SW480 (cell line): ENCODE data around the gene OGFOD1.
"Not testable (repeated sequence)": the region's sequence is repeated elsewhere in the genome, so short reads cannot be mapped to it uniquely, and the experiment has no call there.

Source experiments
- DNase-seq: peaks from one replicate; pipeline ENCODE4 v3.0.0-alpha.2; 2016; ENCODE audit warnings: low spot score

OGFOD1 gene

DNA sequence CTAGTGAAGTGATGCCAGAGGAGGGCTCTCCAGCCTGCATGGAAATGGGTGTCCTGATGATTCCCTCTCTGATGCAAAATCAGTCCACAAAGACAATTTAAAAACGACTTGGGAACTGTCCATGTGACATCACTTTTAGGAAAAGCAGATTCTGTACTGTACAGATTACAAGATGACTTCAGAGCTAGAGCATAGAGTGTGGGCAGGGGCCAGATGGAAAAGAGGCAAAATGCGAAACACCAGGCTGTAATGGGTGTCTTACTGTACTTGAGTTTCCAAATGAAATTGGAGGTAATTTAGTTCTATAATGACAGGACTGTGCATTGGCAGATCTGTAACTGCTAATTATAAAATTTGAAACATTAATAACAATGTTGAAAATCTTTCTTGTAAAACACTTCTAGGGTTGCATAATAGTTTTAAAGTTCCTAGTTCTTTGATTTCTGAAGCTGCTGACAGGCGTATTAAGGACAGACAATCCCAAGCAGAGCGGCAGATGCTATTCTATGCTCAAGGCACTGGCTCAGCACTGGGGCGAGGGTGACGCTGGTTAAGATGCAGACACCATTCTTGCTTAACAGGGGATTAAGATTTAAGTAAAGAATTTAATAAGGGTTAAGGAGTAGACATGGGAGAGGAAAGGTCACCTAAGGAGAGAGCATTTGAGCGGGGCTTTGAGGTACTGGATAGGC is 29.6 kb downstream of the OGFOD1 start:
- no peak for DNase-seq

DNA sequence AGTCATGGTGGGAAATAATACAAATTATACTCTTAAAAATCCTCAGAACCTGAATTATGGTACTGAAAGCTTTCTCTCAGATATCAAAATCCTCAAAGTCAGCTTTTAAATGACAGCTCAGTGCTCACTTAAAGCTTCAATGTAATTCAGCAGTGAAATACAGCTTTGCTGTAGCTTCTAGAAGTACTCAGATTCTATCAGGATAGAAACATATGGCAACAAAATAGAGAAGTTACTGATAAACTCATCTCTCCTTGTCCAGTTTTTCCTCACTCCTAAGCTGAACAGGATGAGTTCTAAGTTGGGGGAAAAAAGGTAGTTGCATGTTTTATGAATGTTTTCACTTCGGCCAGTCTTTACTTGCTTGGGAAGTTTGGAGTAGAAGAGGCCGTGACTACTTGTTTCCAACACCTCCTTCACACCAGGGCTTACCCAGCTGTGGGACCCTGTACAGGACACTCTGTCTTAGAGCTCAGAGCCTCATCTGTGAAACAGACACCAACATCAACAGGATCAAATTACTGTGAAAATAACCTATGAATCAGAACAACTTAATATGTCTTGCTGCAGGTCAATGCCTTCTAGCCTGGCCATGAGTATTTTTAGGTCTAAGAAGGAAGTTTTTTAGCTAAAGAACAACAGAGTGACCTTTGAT is 30.2 kb downstream of the OGFOD1 start:
- DNase-seq = no peak

DNA sequence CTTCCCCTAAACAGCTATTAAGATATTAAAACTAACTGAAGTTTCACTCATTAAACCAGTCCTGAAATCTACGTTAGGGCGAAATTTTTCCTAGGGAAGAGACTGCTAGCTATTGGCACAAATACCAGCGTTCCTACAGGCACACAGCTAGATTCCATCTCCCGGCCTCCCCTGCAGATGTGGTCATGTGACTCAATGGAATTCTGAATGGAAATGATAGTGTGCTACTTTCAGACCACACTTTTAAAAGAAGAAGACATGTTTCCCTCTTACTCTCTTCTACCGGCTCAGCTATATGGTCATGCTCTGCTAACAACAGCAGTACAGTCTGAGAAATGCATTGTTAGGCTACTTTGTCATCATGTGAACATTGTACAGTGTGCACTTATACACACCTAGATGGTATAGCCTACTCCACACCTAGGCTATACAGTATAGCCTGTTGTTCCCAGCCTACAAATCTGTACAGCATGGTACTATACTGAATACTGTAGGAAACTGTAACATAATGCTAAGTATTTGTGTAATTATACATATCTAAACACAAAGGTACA is 31.4 kb downstream of the OGFOD1 start:
- DNase-seq = no peak

DNA sequence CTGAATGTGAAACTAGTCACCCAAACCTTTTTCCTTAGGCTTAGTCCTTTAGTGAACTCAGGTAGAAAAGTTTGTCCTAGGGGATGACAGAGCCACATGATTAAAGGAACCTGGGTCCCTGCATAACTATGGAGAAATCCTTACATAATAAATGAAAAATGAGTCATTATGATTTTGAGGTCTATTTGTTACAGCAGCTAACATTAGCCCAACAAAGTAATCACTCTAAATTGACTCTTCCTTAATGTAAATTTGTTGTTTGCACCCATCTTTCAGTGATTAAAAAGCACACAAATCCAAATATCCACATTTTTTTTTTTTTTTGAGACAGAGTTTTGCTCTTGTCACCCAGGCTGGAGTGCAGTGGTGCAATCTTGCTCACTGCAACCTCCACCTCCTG is 32.0 kb downstream of the OGFOD1 start:
- DNase-seq = no peak

DNA sequence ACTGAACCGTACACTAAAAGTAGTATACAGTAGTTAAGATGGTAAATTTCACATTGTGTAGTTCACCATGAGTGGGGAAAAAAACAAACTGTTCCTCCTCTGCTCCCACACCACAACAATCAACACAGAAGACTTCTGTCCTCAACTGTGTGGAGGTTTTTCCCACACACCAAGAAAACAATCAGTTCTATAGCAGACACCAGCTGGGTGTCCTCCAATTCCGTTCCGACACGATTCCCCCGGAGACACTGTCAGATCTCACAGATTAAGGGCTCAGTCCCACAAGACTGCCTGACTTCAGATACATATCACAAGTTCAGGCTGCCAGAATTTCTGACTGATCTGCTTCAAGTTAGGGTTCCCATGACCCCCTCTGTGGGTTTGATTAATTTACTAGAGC is 36.7 kb downstream of the OGFOD1 start:
- DNase-seq = no peak

DNA sequence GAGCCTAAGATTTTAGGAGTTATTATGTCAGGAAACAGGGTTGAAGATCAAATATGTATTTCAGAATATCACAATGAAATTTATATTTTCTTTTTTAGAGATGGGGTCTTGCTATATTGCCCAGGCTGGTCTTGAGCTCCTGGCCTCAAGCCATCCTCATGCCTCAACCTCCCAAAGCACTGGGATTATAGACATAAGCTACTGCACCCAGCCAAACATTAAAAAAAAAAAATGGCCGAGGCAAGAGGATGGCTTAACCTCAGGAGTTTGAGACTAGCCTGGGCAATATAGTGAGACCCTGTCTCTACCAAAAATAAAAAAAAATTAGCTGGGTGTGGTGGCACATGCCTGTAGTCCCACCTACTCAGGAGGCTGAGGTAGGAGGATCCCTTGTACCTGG is 37.5 kb downstream of the OGFOD1 start:
- DNase-seq = not testable (repeated sequence)

DNA sequence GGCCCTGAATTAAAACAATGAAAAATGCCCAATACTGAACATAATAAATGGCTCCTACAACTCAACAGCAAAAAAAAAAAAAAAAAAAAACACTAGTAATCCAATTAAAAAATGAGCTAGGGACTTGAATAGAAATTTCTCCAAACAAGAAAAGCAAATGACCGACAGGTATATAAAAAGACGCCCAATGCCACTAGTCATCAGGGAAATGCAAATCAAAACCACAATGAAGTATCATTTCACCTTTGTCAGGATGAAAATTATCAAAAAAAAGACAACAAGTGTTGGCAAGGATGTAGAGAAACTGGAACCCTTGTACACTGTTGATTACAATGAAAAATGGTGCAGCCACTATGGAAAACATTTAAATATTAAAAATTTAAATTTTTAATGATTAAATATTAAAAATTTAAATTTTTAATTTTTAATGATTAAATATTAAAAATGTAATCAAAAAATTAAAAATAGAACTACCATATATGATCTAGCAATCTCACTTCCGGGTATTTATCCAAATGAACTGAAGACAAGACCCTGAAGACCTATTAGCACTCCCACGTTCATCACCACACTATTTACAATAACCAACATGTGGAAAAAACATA is 40.4 kb downstream of the OGFOD1 start:
- no peak for DNase-seq

DNA sequence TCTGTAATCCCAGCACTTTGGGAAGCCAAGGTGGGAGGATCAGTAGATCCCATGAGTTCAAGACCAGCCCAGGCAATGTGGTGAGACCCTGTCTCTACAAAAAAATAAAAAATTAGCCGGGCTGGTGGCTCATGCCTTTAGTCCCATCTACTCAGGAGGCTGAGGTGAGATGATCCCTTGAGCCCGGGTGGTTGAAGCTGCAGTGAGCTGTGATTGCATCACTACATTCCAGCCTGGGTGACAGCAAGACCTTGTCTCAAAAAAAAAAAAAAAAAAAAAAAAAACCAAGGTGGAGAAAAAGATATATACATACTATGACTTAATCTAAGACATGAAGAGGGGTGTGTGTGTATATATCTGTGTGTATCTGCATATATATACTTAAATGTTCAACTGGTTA is 41.8 kb downstream of the OGFOD1 start:
- DNase-seq = no peak

DNA sequence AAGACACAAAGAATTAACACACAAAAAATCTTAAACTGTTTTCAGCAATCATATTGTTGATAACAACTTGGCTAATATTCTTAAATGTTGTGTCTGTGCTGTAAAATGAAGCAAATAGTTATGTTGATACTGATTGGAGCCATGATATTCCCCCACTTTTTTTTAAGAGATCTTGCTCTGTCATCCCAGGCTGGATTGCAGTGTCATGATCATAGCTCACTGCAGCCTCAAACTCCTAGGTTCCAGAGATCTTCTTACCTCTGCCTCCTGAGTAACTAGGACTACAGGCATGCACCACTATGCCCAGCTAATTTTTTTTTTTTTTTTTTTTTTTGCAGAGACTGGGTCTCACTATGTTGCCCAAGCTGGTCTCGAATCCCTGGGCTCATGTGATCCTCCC is 42.5 kb downstream of the OGFOD1 start:
- no peak for DNase-seq

DNA sequence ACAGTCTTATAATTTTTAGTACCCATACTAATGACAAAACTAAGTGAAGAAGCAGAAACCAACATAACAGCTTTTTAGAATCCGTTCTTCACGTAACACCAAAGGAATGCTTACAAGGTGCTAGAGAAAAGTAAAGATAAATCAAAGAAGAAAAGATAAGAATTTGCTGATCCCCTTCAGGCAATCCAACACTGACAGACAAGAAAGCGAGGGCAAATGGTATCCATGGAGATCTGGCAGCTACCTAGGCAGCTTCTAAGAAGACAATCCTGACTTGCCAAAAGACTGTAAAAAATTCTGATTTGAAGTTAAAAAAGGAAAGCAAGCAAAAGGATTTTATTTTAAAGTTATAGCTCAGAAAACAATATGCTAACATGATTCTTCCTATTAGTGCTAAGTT is 53.8 kb downstream of the OGFOD1 start:
- DNase-seq = no peak

DNA sequence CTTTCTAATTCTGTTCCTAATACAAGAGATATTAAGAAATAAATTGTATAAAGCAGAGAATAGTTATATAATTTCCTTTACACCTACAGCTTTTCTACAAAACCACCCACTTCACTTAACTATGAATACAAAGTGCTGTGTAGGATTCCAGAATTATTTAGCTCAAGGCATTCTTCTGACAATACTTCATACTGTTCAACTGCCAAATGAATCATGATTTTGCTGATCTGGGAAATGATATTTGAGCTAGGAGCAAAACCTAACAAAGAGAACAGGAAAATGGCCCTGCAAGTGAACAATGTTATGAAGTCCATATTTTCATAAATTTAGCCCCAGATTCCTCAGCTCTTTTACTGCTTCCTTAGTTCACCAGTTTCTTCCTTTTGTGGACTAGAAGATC is 55.6 kb downstream of the OGFOD1 start:
- no peak for DNase-seq

DNA sequence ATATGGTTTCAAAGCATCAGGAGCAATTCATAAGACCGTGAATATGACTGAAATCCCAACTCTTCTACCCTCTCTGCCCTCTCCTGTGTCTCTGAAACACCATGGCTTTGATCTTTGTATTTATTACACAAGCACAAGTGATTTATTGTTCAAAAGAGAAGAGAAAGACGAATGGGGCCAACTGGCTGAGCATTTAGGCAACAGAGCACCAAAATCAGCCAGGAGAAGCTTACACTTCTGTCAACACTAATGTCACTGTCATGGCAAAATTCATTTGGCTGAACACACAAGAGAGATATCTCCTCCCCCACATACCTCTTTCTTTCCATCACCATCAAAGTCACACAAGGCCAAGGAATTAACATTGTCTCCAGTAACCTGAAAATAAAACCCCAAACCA is 59.2 kb downstream of the OGFOD1 start:
- DNase-seq = no peak

DNA sequence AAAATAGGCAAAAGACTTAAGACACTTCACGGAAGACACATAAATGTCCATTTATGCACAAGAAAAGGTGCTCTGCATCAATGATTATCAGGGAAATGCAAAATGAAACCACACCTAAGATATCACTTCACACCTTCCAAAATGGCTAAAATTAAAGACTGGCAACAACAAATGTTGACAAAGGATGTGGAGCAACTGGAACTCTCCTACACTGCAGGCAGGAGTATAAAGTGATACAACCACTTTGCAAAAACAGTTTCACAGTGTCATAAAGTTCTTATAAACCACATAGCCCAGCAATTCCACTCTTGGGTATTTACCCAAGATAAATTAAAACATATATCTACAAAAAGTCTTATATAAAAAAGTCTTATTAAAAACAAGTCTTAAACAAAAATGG is 60.7 kb downstream of the OGFOD1 start:
- no peak for DNase-seq

DNA sequence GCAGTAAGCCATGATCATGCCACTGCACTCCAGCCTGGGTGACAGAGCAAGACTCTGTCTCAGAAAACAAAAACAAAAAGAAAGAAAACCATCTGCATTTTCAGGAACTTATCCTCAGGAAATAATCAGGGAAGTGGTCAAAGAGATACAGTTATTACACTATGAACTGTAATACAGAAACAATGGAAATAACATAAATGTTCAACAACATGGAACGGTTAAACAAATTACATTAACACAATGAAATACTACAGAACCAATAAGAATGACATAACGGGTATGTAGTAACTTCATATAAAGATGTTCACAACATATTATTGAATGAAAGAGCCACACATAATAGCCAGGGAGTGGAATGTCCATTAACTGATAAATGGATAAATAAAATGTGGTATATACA is 61.7 kb downstream of the OGFOD1 start:
- no peak for DNase-seq

DNA sequence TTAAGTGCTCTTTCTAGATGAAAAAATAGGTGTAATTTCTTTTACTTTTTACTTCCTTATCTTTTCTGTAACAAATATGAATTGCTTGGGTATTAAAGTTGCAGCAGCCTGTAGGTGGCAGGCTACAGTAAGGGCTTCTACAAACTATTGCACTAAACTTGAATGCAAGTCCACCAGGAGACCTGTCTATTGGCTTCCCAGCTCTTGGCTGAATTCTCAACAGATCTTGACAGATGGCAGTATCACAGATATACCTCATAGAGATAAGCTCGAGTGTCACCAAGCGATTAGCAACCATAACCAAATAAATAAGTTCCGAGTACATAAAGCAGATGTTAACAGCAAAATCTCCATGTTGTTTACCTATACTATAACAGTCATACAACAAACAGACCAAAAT is 62.6 kb downstream of the OGFOD1 start:
- peak; percentile 76 for DNase-seq

DNA sequence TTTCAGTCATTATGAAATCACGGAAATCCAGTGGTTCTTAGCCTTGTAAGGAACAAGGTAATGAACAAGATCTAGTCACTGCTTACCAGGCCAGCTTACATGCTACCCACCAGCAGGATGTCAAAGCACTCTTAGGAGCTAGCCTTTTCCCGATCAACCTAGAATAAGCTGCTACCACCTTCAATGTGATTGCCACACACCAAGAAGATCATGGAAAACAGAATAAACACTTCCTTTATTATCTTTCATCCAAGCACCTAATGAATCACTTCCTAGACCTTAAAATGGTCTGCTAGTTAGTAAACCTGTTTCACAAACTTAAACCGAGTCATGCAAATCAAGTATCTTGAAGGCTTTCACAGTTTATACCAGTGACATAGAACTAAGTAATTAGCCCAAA is 63.5 kb downstream of the OGFOD1 start:
- no peak for DNase-seq

DNA sequence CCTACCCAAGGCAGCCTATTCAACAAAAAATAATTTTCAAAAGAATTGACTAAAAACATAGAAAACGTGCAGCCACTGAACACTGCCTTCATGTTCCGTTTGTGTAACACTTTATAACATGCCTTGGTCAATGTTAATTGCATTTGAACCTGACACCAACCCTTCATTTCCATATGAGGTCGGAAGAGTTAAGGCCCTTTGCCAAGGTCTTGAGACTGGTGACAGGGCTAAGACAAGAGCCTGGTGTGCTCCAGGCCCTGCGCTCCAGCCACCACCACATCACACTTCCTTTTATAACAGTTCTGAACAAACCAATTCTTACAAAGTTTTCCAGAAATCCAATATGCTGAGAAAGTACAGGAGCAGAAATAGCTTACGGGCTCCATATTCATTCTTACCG is 64.3 kb downstream of the OGFOD1 start:
- DNase-seq = no peak

DNA sequence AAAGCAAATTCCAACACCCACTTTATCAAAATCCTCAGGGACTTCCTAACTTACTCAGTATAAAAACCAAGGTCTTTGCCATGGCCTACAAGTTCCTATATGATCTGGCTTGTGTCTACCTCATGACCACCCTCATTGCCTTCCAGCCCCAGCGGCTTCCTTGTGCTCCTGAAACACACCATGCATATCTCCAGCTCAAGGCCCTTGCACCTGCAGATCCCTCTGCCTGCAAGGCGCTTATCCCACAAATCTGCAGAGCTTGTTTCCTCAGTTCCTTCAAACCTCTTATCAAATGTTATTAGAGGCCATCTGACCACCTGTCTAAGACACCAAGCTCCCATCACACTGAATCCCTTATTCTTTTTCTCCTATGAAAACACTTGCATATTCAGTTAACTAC is 65.9 kb downstream of the OGFOD1 start:
- DNase-seq = no peak

DNA sequence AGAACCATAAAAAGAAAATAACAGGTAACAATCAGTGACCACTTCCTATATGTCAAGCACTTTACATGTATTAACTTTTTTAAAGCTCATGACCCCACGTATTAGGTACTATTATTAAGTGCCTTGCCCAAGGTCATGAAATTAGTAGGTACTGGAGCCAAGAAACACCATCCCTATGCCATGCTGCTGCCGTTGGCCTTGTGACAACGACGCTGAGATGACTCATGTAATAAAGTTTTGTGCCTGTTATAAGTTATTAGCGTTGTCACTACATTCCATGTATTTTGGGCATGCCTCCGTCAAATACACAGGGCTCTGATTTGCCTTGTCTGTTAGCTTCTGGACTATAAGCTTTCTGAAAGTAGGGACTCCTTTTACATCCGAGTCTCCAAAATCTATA is 67.1 kb downstream of the OGFOD1 start:
- no peak for DNase-seq

DNA sequence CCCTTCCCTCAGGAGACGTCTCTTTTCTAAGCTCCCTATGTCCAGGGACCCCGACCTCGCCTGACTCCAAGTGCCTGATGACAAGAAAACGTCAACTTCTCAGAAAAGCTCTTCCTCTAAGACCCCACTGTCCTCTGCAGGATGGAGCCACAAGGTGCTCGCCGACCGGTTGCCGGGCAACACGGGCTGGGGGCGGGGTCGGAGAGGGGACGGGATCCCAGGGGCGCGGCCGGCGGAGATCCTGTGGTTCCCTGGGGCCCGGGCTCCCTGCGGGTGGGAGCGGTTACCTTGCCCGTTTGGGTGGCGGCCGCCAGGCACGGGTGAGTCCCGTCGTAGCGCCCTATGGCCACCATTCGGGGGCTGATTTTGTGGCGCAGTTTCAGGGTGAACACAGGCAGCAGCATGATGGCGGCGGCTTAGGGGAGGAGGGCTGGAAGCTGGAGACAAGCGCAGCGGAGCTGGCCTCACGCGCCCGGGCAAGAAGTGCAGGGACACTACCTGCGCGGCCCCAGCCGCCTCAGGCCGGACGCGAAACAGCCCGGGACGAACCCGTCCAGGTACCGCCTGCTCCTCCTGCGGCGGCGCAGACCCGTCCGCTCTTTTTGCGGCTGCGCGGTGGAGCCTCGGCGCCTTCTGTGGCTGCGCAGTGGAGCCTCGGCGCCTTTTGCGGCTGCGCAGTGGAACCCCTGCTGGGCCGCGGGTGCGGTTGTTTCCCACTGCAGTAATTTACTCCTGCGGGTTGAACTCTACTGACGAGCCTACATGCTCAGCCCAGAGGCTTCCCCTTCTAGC is 68.3 kb downstream of the OGFOD1 start, which contains the start of gene BBS2:
Gene BBS2, minus strand, starts transcription at position 566 of the 792 bp plus-strand sequence. Its CDS starts 162 bp downstream, at position 404.
- DNase-seq = peak; percentile 83

DNA sequence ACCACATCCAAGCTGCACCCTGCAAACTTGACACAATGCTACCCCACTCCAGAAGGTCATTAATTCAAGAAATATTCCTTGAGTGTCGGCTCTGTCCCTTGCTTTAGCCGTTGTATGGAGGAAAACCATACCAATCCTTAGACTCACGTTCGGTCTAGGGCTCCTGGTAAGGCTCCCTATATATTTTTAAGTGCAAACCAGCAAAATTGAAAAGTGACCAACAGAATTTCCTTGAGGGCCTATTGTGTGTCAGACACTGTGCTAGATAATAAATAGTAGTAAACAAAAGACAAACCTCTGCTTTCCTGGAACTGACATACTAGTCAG is 68.9 kb downstream of the OGFOD1 start:
- no peak for DNase-seq

DNA sequence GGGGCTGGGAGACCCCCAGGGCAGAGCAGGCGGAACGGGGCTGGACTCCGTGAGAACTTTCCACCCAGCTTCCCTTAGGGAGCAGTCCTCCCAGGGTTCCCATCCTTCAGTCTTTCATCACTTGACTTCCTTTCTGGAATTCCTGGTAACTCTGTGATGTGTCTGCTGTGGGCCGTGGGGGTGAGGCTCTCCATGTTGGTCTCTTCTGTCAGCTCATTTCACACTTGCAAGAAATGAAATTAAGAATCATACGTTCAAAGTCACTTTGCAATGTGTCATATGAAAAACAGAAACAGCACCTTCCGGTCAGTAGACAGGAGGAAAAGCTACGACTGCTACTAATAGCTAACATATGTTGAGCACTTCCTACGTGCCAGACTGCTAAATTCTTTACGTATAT is 73.9 kb downstream of the OGFOD1 start:
- no peak for DNase-seq
